ENCODE results near the gene ENPEP.

GRCh38 chr4:110544594-110544993 is 68.6 kb downstream of the ENPEP start:
- TF ChIP-seq, protein P1, sequence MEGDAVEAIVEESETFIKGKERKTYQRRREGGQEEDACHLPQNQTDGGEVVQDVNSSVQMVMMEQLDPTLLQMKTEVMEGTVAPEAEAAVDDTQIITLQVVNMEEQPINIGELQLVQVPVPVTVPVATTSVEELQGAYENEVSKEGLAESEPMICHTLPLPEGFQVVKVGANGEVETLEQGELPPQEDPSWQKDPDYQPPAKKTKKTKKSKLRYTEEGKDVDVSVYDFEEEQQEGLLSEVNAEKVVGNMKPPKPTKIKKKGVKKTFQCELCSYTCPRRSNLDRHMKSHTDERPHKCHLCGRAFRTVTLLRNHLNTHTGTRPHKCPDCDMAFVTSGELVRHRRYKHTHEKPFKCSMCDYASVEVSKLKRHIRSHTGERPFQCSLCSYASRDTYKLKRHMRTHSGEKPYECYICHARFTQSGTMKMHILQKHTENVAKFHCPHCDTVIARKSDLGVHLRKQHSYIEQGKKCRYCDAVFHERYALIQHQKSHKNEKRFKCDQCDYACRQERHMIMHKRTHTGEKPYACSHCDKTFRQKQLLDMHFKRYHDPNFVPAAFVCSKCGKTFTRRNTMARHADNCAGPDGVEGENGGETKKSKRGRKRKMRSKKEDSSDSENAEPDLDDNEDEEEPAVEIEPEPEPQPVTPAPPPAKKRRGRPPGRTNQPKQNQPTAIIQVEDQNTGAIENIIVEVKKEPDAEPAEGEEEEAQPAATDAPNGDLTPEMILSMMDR (IDR thresholded peaks at IDR 0.05) = no peak
- TF ChIP-seq EP300 (IDR thresholded peaks at IDR 0.05; ENCODE audit: low read depth) = no peak
- no peak for TF ChIP-seq POLR2A (IDR thresholded peaks at IDR 0.05)

Data from transverse colon (tissue), 3 donors.